ENCODE data around the gene RPP25. TPM values are rescaled to one million over a fixed set of nuclear protein-coding genes. Genes with fewer than 3 reads are reported as not detected.

Gene RPP25
- total and polyA plus RNA-seq, 2 of the 13 experiments (the other 11 are each of a cell fraction or from before 2014, with no cell fraction given), result 0.05 to 0.11 TPM

- TF ChIP-seq ZNF407 (CRISPR knock-in tag; IDR thresholded peaks at IDR 0.05; ENCODE audit: not compliant biosample characterization), result peak; percentile 79
- no peak for TF ChIP-seq ZNF576 (CRISPR knock-in tag; IDR thresholded peaks at IDR 0.05)
- TF ChIP-seq GTF3A (CRISPR knock-in tag; conservative IDR thresholded peaks at IDR 0.05), result 0 out of 2 replicates have a peak, but pooled peaks have one; percentile 52
- no peak for TF ChIP-seq ZNF841 (CRISPR knock-in tag; IDR thresholded peaks at IDR 0.05; ENCODE audit: borderline replicate concordance)
- peak; percentile 79; the same call in 1 of the 2 replicates for TF ChIP-seq ZNF383 (CRISPR knock-in tag; IDR thresholded peaks at IDR 0.05; ENCODE audit: borderline replicate concordance)
- TF ChIP-seq HIVEP1 (CRISPR knock-in tag; IDR thresholded peaks at IDR 0.05), result peak; percentile 44; the same call in 1 of the 2 replicates
- TF ChIP-seq PLRG1 (conservative IDR thresholded peaks at IDR 0.05), result no peak
- no peak; the same call in 1 of the 2 replicates for TF ChIP-seq STAT5B (CRISPR knock-in tag; IDR thresholded peaks at IDR 0.05)
- 0 out of 4 replicates have a peak, but pooled peaks of 1 of the 2 experiments have one; percentile 56 for TF ChIP-seq ATF4 (CRISPR knock-in tag; IDR thresholded peaks at IDR 0.05)
- TF ChIP-seq PHF21A (CRISPR knock-in tag; IDR thresholded peaks at IDR 0.05), result peak; percentile 88
- no peak for TF ChIP-seq TCF7L2 (IDR thresholded peaks at IDR 0.05; ENCODE audit: low read depth, low read length)
- TF ChIP-seq FOXJ3 (CRISPR knock-in tag; IDR thresholded peaks at IDR 0.05; ENCODE audit: borderline replicate concordance), result no peak
- no peak for TF ChIP-seq TEAD3 (CRISPR knock-in tag; optimal IDR thresholded peaks at IDR 0.05; ENCODE audit: borderline replicate concordance)
- no peak; the same call in 1 of the 2 replicates for TF ChIP-seq KMT2B (CRISPR knock-in tag; IDR thresholded peaks at IDR 0.05)
- TF ChIP-seq ZNF513 (CRISPR knock-in tag; conservative IDR thresholded peaks at IDR 0.05), result 0 out of 2 replicates have a peak, but pooled peaks have one; percentile 68
- no peak for TF ChIP-seq SMC3 (IDR thresholded peaks at IDR 0.05; ENCODE audit: low read length)
Observed at GRCh38 chr15:74937590-74938371, 18.8 kb downstream of the RPP25 start, which contains the start of gene COX5A (continued).

All from HepG2 (cell line).